HG03469 (cell line): ENCODE data around the gene CAST.
A peak's percentile ranks its signal among the peaks of the same experiment; 100 is the strongest.
"Not testable (repeated sequence)": the region's sequence is repeated elsewhere in the genome, so short reads cannot be mapped to it uniquely, and the experiment has no call there.

Source experiments
- ATAC-seq: cut with Tn5 transposase; IDR thresholded peaks from one replicate; pipeline ENCODE4 v1.9.1; 2021; ENCODE audit warnings: mild to moderate bottlenecking, moderate library complexity, moderate number of reproducible peaks; ENCODE audit not compliant: unreplicated experiment

The CAST gene

GRCh38 chr5:96772111-96772510, 109.9 kb downstream of the CAST start:
- no peak for ATAC-seq

- ATAC-seq = no peak
Measured at GRCh38 chr5:96772542-96772941, 110.4 kb downstream of the CAST start.

- no peak for ATAC-seq
Measured at GRCh38 chr5:96775050-96775449, 112.9 kb downstream of the CAST start.

GRCh38 chr5:96775689-96776088, 113.5 kb downstream of the CAST start:
- no peak for ATAC-seq

GRCh38 chr5:96776621-96777020, 114.4 kb downstream of the CAST start:
- ATAC-seq = no peak

- no peak for ATAC-seq
Measured at GRCh38 chr5:96778409-96778808, 116.2 kb downstream of the CAST start.

GRCh38 chr5:96780626-96781025, 118.5 kb downstream of the CAST start:
- no peak for ATAC-seq

- no peak for ATAC-seq
Measured at GRCh38 chr5:96781031-96781971, 119.1 kb downstream of the CAST start.

DNA sequence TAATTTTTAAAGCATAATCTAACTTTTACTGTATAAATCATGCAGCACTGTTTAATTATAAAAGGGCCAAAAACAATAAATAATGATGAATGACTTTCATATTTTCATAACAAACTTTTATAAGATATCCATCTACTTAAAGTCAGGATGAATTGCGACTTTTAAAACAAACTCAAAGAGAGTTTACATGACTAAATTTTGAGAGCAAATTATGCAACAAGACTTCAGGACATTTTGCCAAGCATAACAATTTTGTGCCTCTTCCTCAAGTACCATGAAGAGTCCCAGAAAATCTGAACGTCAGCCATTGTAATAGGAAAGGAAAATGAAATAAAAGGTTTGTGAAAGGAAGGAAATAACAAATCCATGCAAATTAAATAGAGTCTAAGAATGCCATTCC, 121.2 kb downstream of the CAST start:
- no peak for ATAC-seq

- no peak for ATAC-seq
Measured at GRCh38 chr5:96785326-96786109, 123.3 kb downstream of the CAST start.

- ATAC-seq = no peak
Measured at GRCh38 chr5:96788112-96788749, 126.1 kb downstream of the CAST start.

DNA sequence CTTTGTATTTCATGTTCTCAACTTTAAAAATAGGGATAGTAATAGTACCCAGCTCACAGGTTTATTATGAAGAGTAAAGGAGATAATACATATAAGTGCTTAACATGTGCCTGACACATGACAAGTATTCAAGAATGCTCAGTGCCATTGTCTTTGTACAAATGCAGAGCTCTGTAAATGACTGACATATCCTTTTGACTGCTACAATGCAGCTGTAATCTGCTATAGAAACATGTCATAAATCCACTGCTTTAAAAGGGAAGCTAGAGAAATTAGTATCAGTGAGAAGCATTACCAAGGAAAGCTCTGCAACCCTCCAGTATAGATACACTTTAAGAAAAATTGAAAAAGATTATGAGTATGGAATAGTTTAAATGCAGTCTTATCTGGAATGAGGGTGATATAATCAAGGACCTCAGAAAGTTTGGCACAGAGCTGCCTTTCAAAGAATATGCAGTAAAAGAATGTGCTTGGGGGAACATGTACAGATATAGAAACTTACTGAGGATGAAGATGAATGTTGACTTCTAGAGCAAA, 127.7 kb downstream of the CAST start:
- ATAC-seq = no peak

DNA sequence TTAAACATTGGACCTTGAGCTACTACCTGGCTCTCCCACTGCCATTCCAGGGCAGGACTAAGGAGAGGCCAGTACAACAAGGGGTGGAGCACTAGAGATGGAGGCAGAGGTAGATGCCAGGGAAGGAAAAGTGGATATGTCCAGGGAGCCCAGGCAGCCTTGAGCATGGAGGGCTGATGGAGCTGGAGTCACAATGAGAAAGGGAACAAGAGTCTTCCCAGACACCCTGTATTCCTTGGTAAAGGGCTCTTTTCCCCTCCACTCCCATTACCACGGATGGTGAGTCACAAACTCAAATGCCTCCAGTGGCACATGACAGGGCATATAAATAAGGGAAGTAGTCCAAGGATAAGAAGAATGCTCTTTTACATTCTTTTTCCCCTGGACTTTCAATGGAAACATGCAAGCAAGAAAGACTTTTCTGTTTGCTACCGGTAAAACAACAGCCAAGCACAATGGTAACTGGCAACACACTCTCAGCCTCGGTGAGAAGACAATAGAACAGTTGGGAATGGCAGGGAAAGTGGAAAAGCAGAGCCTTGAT, 128.9 kb downstream of the CAST start:
- ATAC-seq = no peak

- ATAC-seq = no peak
Measured at GRCh38 chr5:96794757-96795156, 132.6 kb downstream of the CAST start.

DNA sequence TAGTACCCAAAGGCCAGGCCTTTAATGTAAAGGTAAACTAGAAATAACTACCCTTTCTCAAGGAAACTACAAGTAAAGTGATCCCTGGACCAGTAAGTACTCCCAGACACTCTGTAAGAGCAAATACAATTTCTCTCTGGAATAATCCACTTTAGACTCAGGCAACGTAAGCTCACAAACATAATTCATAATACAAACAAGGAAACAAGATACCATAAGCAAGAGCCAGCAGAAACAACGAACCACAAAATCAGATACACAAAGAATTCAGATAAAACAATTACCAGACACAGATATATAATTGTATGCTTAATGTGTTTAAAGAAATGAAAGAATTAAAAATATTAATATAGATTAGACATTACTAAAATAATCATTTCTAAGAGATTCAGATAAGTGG, 133.4 kb downstream of the CAST start:
- ATAC-seq = no peak

DNA sequence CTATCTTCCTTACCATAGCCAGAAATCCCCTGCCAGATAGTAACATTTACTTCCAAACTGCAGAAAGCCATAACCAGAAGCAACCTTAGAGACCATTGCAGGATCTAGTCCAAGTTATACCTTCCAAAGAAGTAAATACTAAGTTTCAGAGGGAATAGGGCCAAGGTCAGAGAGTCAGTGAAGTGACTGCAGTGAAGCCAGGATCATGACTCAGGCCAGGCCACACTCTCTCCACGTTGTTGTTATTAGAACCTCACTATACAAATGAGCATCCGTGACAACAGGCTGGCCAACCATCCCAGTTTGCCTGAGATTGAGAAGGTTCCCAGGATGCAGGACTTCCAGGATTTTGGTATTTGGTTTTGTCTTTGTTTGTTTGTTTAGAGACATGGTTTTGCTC, 134.3 kb downstream of the CAST start:
- ATAC-seq = no peak

GRCh38 chr5:96801718-96802117, 139.5 kb downstream of the CAST start:
- ATAC-seq = not testable (repeated sequence)

DNA sequence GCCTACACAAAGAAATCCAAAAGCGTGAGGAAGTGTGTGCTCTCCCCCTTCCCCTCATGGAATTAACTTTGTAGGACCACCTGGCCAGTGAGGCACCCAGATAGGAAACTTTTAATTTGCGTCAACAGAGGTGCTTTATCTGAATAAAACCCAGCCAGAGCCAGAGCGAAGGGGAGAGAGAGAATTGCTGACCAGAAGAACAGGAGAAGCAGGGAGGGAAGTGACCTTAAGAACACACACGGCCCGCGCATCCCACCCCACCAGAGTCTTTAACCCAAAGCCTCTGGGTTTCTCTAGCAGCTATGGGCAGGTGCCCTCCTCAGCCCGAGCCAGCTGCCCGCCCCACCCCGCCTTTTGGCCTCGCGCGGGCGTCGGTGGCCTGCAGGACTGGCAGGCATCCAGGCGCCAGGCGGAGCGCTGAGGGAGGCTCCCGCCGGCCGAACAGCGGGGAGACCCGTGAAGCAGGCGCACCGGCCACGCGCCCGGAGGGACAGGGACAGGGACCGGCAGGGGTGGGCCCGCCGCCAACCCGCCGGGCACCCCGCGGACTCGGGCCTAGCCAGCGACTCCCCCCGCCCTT, 145.0 kb downstream of the CAST start:
- peak; percentile 17 for ATAC-seq

DNA sequence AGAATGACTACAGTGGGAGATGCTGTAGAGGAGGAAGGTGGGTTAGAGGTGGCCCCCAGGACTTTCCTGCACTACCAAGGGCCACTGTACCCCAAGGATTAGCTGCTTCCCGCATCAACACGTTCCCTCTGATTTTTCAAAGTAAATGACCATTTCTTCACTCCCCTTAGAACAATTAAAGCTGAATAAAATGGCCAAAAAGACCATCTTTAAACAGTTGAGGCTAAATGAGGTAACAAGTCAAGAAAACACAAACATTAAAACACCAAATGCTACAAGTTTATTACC, 146.3 kb downstream of the CAST start:
- ATAC-seq = no peak

DNA sequence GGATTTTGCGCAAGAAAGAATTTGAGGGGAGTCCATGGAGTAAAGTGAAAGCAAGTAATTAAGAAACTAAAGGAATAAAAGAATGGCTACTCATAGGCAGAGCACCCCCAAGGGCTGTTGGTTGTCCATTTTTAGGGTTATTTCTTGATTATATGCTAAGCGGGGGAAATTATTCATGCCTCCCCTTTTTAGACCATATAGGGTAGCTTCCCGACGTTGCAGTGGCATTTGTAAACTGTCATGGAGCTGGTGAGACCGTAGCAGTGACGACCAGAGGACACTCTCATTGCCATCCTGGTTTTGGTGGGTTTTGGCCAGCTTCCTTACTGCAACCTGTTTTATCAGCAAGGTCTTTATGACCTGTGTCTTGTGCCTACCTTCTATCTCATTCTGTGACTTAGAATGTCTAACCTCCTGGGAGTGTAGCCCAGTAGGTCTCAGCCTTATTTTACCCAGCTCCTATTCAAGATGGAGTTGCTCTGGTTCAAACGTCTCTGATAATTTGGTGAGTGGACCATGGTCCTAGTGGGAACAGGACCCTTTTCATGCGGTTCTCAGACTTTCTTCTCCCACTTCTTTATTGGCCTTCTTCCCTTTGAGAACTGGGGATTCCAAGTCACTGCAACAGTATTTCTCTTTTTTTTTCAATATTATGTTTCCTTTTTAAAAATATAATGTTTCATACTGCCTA, 146.8 kb downstream of the CAST start:
- no peak for ATAC-seq
